NCI-H748 (cell line): ENCODE measurements around the gene JOSD1.
A peak's percentile ranks its signal among the peaks of the same experiment; 100 is the strongest.
"Not testable (repeated sequence)": the region's sequence is repeated elsewhere in the genome, so short reads cannot be mapped to it uniquely, and the experiment has no call there.

Experiments
- DNase-seq: peaks from one replicate; lab custom pipeline; 2025; ENCODE audit not compliant: unreplicated experiment; lab: John Stamatoyannopoulos, UW

Gene JOSD1

GRCh38 chr22:38694940-38695339 lies 5.8 kb downstream of the JOSD1 start:
- DNase-seq = no peak

GRCh38 chr22:38694049-38694448 lies 6.7 kb downstream of the JOSD1 start:
- no peak for DNase-seq

GRCh38 chr22:38689651-38690050 lies 11.1 kb downstream of the JOSD1 start:
- DNase-seq = no peak

GRCh38 chr22:38685761-38686160 lies 15.0 kb downstream of the JOSD1 start:
- no peak for DNase-seq

- no peak for DNase-seq
Observed at GRCh38 chr22:38684895-38685294, 15.8 kb downstream of the JOSD1 start.

GRCh38 chr22:38681582-38682335 lies 19.0 kb downstream of the JOSD1 start, which contains the start of gene TOMM22:
Gene TOMM22 (plus strand): TSS chr22:38681957. CDS start chr22:38681979, 22 bp downstream.
- DNase-seq = peak; percentile 84

- DNase-seq = no peak
Observed at GRCh38 chr22:38675833-38676232, 24.9 kb downstream of the JOSD1 start.

GRCh38 chr22:38674888-38675287 lies 25.9 kb downstream of the JOSD1 start:
- DNase-seq = no peak

- DNase-seq = peak; percentile 23
Observed at GRCh38 chr22:38657045-38657909, 43.5 kb downstream of the JOSD1 start.

GRCh38 chr22:38656256-38657044 lies 44.3 kb downstream of the JOSD1 start, which contains the start of the genes CBY1 and FAM227A:
Gene CBY1 (plus strand): TSS chr22:38656638. CDS start chr22:38668055, 11,417 bp downstream.
Gene FAM227A (minus strand): TSS chr22:38656392. CDS start chr22:38650168, 6,224 bp downstream.
- peak; percentile 95 for DNase-seq

GRCh38 chr22:38655519-38656255 lies 45.1 kb downstream of the JOSD1 start:
- peak; percentile 55 for DNase-seq

- no peak for DNase-seq
Observed at GRCh38 chr22:38653741-38654140, 47.0 kb downstream of the JOSD1 start.

- DNase-seq = peak; percentile 1
Observed at GRCh38 chr22:38652859-38653258, 47.9 kb downstream of the JOSD1 start.

GRCh38 chr22:38649841-38650522 lies 50.8 kb downstream of the JOSD1 start:
- peak; percentile 17 for DNase-seq

GRCh38 chr22:38645430-38645829 lies 55.3 kb downstream of the JOSD1 start:
- no peak for DNase-seq

- DNase-seq = not testable (repeated sequence)
Observed at GRCh38 chr22:38644245-38644644, 56.5 kb downstream of the JOSD1 start.

- no peak for DNase-seq
Observed at GRCh38 chr22:38641476-38642040, 59.2 kb downstream of the JOSD1 start.

GRCh38 chr22:38638728-38639127 lies 62.0 kb downstream of the JOSD1 start:
- DNase-seq = no peak

- DNase-seq = no peak
Observed at GRCh38 chr22:38638216-38638615, 62.5 kb downstream of the JOSD1 start.
